ENCODE measurements around the gene SYNJ1.

SYNJ1 gene

DNA sequence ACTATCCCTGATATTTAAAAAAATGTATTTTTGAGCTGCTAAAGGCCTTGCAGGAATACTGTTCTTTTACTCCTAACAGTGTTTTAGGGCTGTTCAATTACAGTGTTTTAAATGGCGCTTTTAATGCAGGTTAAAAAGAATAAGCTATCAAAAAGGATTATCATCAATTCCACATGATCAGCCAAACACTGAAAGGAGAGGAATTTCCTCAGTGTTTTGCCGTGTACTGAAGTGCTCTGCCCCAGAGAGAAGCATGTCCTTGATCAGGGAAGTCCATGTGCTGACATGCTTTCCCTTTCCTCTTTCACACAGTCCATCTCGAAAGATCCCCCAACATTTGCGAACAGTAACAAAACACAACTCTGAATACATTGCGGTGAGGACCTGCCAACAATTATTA is 119.0 kb downstream of the SYNJ1 start:
- DNase-seq = no peak

DNA sequence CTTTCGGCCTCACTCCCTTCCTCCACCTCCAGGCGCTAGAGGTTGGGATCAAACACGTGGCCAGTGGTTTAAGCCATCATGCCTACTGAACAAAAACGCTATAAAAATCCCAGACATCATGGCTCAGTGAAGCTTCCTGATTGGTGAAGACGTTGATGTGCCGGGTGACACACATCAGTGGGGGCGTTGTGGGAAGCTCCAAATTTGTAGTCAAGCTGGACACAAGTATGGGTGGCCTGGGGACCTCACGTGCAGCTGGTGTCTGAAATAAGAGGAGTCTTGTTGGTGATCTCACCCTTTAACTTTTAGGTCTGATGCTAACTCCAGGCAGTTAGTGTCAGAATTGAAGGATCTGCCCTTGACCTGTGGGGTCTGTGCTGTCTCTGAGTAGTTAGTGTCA is 122.3 kb downstream of the SYNJ1 start:
- DNase-seq = no peak

DNA sequence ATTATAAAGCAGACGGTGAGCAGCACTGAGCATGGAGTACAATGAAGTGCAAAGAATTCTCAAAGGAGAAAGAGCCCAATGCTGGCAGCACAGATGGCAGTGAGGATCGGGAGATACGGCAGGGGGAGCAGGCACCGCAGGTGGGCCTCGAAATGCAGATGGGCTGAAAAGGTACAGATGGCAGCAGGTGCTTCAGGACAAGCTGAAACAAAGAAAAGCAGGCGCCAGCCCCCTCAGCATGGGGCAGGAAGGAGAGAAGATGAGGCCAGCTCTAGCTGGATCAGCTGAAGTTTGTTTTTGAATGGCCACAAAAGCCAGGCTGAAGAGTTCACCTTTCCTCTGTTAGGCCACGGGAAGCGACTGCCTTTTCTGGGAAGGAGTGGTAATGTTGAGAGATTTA is 123.3 kb downstream of the SYNJ1 start:
- no peak for DNase-seq

DNA sequence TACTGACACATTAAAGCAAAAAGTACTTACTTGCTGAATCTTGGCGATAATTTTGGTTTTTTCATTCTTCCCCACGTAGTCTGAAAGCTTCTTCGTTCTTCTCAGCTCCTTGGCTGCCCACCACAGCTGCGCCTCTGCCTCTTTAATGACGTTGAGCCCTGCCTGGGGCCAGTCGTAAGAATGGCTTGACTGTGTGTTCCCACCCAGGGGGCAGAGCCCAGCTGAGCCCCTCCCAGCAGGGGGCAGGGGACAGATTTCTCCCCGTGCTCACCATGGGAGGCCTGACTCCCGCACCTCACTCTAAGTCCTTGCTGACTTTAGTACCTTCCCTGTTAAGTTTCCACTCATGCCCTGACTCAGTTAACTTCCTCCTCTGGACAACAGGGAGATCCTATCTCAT is 124.7 kb downstream of the SYNJ1 start:
- DNase-seq = no peak

DNA sequence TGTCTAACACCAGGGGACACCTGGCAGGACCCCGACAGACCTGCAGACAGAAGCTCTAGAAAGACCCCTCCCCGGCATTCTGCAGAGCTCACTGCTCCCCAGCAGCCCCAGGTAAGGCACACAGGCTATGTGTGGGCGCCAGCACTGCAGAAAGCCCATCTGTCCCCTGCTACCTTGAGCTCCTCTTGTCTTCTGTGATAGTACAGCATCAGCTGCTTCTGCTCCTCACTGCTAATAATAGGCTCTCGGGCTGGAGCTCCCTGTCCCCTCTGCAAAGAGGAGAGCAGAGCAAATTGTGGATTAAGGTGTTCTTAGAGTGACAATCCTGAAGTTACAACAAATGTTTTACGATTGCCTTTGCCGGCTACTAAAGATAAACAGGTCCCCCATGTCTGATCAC is 125.7 kb downstream of the SYNJ1 start:
- DNase-seq = no peak

DNA sequence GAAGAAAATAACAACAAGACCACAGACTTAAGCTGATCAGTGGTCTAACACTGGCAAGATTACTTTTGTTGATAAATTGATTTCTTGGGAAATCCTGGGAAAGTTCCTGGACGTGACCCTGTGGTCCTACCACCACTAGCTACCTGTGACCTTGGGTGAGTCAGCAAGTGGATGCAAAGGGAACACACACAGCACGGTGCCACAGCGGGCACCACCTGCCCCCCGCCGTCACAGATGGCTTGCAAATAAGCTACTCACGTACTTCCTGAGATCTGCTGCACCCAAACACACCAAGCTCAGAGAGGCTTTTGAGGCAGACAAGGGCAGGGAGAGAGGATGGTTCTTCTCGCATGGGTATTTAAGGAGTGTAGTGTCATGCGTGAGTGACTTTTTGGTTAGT is 128.3 kb downstream of the SYNJ1 start:
- no peak for DNase-seq

DNA sequence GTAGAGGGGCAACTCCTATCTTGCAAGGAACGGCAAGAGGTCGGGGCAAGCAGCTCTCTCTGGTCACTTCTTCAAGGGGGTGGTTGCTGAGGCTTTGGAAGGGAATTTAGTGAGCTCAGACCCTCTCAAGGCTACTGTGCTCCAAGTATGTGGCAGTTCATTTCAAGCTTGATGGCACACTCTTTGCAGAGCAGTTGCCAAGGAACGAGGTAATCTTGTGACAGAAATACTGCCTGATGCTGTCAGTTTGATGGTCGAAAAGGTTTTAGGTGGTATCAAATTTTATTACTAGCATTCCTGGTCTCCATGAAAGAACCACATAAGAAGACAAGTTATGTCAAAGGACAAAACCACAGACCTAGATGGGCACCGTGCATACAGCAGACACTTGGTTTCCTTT is 128.7 kb downstream of the SYNJ1 start:
- DNase-seq = no peak

DNA sequence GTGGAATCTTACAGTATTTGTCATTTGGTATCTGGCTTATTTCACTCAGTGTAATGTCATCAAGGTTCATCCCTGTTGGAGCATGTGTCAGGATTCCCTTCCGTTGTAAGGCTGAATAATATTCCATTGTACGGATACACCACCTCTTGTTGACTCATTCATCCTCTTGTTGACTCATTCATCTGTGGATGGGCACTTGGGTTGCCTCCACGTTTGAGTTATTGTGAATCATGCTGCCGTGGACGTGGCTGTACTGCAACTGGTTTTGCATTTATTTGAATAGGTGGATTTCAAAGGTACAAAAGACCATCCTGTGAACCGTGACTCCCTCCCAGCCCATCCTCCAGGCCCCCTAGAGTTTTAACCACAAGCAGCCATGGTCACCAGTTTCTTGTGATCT is 130.6 kb downstream of the SYNJ1 start:
- DNase-seq = no peak

DNA sequence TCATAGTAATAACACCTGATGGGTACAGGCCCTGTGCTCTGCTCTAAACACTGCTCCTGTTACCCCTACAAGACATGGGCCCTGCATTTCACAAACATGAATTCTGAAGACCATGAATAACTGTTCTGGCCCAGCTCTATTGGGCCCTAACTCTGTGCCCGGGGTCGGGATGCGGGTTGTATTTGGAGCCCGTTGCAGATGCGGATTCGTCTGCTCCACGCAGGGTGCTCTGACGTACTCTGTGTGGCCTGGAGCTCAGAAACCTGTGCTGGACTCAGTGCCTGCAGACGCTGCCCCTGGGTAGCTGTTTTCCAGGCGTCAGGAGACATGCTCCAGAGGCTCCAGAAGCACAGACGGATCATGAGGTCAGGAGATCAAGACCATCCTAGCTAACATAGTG is 132.4 kb downstream of the SYNJ1 start:
- no peak for DNase-seq

DNA sequence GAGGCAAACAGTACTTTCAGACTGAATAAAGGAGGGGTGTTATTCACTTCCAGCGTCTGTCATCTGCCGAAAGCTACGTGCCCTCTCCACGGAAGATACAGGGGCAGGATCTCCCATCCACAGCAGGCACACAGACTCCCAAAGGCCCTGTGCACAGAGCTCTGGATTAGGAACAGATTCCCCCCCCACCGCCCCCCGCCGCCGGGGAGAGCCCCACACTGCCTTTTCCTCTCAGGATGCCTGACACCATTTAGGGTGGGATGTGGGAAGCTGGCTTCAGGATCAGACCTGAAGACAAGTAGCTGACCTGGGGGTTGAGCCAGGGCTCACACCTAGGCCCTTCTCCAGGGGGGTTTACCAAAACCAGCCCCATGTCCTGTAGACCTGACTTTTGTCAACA is 134.1 kb downstream of the SYNJ1 start:
- DNase-seq = no peak

DNA sequence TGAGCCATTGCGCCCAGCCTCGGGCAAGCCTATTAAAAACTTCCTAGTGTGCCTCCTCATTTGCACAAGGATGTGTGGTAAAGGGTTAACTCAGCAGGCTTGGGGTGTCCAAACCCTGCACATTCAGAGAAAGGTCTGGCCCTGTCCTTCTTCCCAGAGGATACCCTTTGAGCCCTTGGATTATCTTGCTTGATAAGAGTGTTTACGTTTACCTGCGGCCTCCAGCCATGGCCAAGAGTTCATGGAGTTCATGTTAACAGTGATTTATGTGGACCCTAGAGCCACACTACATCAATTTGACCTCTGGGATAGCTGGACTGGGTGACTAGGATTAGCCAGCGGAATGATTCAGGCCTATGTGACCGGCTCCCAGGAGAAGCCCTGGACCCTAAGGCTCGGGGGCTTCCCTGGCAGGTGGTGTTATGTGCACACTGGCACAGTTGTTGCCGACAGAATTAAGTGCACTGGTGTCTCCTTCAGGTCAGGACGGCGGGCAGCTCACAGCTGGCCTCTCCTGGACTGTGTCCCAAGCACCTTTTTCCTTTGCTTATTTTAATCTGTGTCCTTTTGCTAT is 134.8 kb downstream of the SYNJ1 start:
- no peak for DNase-seq

DNA sequence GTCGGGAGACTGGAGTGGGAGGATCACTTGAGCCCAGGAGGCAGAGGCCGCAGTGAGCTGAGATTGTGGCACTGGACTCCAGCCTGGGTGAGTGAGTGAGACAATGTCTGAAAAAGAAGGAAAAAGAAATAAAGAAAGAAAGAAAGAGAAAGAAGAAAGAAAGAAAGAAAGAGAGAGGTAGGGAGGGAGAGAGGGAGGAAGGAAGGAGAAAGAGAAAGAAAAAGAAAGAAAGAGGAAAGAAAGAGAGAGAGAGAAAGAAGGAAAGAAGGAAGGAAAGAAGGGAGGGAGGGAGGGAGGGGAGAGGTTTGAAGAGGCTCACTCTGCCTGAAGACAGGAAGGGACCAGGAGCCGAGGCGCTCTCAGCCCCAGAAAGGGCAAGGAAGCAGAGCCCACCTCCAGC is 137.7 kb downstream of the SYNJ1 start:
- no peak for DNase-seq

DNA sequence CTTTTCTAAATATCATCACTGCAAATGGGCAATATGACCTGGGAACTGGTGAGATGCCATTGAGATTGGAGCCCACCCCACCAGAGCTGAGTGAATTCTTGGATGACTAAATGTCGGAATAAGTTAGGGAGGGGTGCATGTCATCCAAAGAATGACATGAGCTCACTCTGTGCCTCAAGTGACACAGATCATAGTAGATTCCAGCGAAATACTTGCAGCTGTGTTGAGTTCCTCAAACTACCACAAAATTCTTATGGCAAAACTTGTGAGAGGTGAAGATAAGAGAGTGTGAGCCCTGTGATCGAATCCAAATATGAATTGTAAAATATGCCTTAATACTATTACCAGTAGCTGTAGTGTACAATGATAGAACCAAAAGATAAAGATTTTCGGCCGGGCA is 140.2 kb downstream of the SYNJ1 start:
- DNase-seq = no peak

DNA sequence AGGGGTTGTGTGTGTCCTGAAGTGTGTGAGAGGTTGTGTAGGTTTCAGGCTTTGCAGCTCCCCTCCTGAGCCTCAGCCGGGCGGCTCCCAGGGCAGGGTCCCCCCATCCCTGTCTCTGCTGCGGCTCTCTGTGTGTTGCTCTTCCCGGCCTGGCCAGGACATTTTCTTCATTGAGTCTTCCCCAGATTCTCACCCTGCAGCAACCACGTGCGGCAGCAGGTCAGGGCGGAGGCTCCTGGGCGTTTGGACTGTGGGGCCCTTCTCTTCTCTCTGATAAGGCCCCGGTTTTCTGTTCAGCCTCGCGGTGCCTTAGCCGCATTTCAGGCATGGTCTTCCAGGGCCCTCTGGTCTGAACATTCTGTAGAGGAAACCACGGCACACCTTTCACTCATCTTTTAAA is 140.7 kb downstream of the SYNJ1 start:
- DNase-seq = no peak

DNA sequence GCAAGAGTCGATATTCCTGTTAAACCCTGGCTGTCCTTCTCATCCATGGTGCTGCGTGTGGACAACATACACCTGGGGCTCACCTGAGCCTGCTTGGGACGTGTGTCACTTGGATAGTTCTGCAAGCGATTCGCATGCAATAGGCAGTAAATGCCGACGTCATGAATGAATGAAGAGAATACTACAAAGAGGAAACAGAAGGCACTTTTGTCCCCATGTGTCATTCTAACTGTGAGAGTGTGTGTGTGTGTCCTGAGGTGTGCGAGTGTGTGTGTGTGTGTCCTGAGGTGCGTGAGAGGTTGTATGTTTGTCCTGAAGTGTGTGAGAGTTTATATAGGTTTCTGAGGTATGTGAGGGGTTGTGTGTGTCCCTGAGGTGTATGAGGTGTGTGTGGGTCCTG is 141.8 kb downstream of the SYNJ1 start:
- no peak for DNase-seq

DNA sequence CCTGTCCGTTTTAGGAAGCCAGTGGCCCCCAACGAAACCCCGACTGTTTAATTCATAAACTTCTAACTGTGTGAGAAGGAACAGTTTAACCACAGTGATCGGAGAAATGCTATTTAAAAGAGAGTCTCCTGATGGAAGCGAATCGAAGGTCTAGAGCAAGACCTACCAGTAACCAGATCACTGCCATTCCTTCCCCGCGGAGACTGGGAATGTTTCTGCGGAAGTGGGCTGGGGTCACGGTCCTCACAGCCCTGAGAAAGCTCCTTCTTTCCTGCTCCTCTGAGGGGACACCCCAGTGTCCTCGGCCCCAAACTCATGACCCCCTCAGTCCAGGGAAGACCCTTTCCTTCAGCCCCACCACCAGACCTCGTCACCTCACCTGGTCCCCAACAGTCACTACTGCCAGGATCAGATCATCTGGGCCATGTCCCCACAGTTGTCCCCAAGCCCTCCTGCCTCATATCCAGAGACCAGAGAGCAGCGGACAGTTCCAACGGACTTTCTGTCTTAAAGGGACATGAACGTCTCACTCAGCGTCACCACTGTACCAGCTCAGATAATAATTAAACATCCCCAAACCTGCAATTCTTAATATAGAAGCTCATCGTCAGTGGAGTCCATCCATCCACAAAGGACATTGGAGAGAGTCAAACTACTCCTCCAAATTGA is 142.6 kb downstream of the SYNJ1 start, which contains the start of gene TCP10L:
TSS of gene TCP10L (minus strand) at position 482 of the 669 bp plus-strand sequence. CDS start 1,219 bp downstream, outside the sequence.
- DNase-seq = no peak

DNA sequence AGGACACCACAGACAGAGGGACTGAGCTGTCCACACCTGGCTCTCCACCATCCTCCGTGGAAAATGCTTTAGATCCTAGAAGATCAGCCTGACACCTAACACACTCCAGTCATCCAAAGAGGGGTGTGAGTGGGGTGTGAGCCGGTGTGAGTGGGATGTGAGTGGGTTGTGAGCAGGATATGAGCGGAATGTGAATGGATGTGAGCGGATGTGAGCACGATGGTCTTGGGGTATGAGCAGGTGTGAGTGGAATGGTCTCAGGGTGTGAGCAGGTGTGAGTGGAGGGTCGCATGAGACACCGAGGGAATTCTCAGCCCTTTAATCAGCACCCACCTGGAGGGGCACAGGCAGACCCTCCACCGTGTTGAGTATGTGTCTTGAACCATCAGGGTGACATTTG is 143.3 kb downstream of the SYNJ1 start:
- no peak for DNase-seq

DNA sequence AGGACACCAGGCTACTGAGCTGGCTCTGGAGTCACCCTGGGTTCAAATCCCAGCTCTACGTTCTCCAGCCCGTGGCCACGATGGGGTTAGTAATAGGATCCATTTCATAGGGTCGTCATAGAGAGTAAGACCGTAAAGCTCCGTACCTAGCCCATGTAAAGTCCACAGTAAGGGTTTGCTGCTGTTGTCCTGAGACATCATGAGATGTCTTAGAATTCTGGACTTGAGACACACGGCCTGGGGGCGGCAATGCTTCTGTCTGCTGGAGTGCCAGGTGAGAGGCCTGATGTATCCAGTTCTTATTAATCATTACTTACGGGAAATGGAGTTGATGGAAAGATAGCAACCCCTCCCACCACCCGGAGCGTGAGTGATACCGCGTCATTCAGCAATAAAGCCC is 146.1 kb downstream of the SYNJ1 start:
- no peak for DNase-seq

DNA sequence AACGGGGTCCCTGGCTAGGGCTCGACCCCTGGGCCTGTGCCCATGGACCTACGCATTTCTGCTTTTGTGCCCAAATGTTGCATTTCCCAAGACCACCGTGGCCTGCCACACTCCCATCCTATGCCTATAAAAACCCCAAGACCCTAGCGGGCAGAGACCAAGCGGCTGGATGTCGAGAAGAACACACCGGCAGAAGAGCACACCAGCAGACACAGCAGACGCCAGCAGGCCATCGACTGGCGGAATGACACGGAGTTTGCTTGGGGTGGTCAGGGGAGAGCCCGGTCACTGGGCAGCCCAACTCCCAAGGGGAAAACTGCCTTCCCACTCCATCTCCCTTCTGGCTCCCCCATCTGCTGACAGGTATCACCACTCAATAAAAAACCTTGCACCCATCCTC is 146.9 kb downstream of the SYNJ1 start:
- DNase-seq = no peak

All from inflammatory macrophage treated with lipopolysaccharide for 1 hour (primary cell).